Left lung (tissue), 10 donors: ENCODE measurements around the gene PRKN. TPM values are rescaled to one million over a fixed set of nuclear protein-coding genes. Genes with fewer than 3 reads are reported as not detected.

Experiments used
- ATAC-seq: fragments of 200-7000 bp; cut with Tn5 transposase; one replicate; pipeline ENCODE4 v1.9.1; 2020; ENCODE audit warnings: moderate library complexity
- DNase-seq, 4 donors: peaks; one replicate each; pipeline ENCODE4 v3.0.0-alpha.2; 2013 to 2020
- H3K27ac ChIP-seq, 2 donors: fragments of 200-600 bp; sonication (generic) in 1 of 2; one replicate each; pipeline versions ENCODE4 v1.5.0 to v1.8.0; 2020 to 2021
- H3K27me3 ChIP-seq, 2 donors: fragments of 200-600 bp; sonication (generic) in 1 of 2; one replicate each; pipeline versions ENCODE4 v1.5.0 to v1.8.0; 2020 to 2021
- H3K36me3 ChIP-seq, 2 donors: fragments of 200-600 bp; sonication (generic) in 1 of 2; one replicate each; pipeline versions ENCODE4 v1.5.0 to v1.8.0; 2020 to 2021
- H3K4me1 ChIP-seq, 2 donors: fragments of 200-600 bp; one replicate each; pipeline ENCODE4 v1.8.0; 2021
- H3K4me3 ChIP-seq, 2 donors: fragments of 200-600 bp; sonication (generic) in 1 of 2; one replicate each; pipeline versions ENCODE4 v1.5.0 to v1.8.0; 2020 to 2021; ENCODE audit warnings: mild to moderate bottlenecking in 1 of 2
- H3K9me3 ChIP-seq, 2 donors: fragments of 200-600 bp; sonication (generic) in 1 of 2; one replicate each; pipeline versions ENCODE4 v1.5.0 to v1.8.0; 2020 to 2021
- intact Hi-C, 2 donors: fragments of 100-400 bp; cut with DNase I; formaldehyde crosslinking; loops; one replicate each; pipeline versions ENCODE4 v1.11.2 to v1.14.2; 2022
- polyA plus RNA-seq, 6 donors: library from polyadenylated mRNA; unstranded; fragments of 120-200 nt; gene quantifications; one replicate each; pipeline ENCODE4 v1.2.1, GENCODE V29; 2013; ENCODE audit not compliant: insufficient read length in 6 of 6
- total RNA-seq, 2 donors: library from RNA; stranded (reverse); fragmentation: NEBNext Ultra II Directional; extraction: Animal tissue kit (Norgen Biotek cat#: 25700); gene quantifications; one replicate each; pipeline ENCODE4 v1.2.1, GENCODE V29; 2021
- TF ChIP-seq, protein P1 (sequence below), 2 donors: fragments of 200-600 bp; sonication (generic) in 1 of 2; IDR thresholded peaks; one replicate each; pipeline versions ENCODE4 v1.5.0 to v1.8.0; 2021; ENCODE audit warnings: antibody characterized with exemption in 2 of 2
- donor health status: DM: no; HTN: yes; CAD: no.
- donor health status: DM: no; HTN: no; CAD: no.

Gene PRKN
- total and polyA plus RNA-seq, 8 donors = 1.9 to 4.3 (median 2.5) TPM

GRCh38 chr6:162050579-162050978, 677.0 kb downstream of the PRKN start:
- DNase-seq = no peak
- Histone ChIP-seq H3K4me3 (no peak overlapping the region), H3K9me3 (peaks cover 0 to 6% of the 10 kb centered on the region in 2 donors), H3K27me3 (no peaks in the 10 kb centered on the region), H3K27ac (no peak overlapping the region), H3K36me3 (no peaks in the 10 kb centered on the region), H3K4me1 (no peaks in the 10 kb centered on the region)
- ATAC-seq = no peak
- TF ChIP-seq, protein P1, sequence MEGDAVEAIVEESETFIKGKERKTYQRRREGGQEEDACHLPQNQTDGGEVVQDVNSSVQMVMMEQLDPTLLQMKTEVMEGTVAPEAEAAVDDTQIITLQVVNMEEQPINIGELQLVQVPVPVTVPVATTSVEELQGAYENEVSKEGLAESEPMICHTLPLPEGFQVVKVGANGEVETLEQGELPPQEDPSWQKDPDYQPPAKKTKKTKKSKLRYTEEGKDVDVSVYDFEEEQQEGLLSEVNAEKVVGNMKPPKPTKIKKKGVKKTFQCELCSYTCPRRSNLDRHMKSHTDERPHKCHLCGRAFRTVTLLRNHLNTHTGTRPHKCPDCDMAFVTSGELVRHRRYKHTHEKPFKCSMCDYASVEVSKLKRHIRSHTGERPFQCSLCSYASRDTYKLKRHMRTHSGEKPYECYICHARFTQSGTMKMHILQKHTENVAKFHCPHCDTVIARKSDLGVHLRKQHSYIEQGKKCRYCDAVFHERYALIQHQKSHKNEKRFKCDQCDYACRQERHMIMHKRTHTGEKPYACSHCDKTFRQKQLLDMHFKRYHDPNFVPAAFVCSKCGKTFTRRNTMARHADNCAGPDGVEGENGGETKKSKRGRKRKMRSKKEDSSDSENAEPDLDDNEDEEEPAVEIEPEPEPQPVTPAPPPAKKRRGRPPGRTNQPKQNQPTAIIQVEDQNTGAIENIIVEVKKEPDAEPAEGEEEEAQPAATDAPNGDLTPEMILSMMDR (IDR thresholded peaks at IDR 0.05) = no peak
- intact Hi-C loops = no loop called here

DNA sequence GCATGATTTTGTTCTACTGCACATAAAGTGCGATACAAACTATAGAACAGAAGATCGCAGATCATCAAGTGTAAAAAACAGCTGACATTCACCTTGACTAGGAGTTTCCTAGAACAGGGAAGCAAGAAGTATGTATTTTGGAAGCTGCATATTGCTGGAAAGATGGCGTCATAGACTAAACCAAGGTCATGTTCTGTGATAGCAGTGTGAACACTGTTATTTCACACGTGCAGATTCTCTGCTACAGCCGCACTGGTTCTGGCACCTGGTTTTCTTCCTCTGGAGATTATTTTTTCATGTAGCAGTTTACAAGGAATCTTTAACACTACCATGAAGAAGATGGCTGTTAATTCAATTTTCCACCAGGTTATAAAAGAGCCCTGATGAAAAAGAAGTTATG, 681.2 kb downstream of the PRKN start:
- TF ChIP-seq, protein P1 (IDR thresholded peaks at IDR 0.05) = no peak
- no peak for ATAC-seq
- Histone ChIP-seq H3K27me3 (no peaks in the 10 kb centered on the region), H3K9me3 (peaks cover 0 to 6% of the 10 kb centered on the region in 2 donors), H3K36me3 (no peaks in the 10 kb centered on the region), H3K4me3 (no peak overlapping the region), H3K27ac (no peak overlapping the region), H3K4me1 (no peaks in the 10 kb centered on the region)
- DNase-seq = no peak
- intact Hi-C loops = no loop called here

GRCh38 chr6:162032620-162033019, 694.9 kb downstream of the PRKN start:
- DNase-seq (no peak), ATAC-seq (peak; percentile 56)
- no peak overlapping the region for H3K4me3 ChIP-seq
- TF ChIP-seq, protein P1 (IDR thresholded peaks at IDR 0.05) = no peak
- H3K9me3 ChIP-seq = no peaks in the 10 kb centered on the region
- H3K27me3 ChIP-seq = no peaks in the 10 kb centered on the region
- intact Hi-C loops = no loop called here
- no peaks in the 10 kb centered on the region for H3K36me3 ChIP-seq
- no peak overlapping the region for H3K27ac ChIP-seq
- H3K4me1 ChIP-seq = no peaks in the 10 kb centered on the region

DNA sequence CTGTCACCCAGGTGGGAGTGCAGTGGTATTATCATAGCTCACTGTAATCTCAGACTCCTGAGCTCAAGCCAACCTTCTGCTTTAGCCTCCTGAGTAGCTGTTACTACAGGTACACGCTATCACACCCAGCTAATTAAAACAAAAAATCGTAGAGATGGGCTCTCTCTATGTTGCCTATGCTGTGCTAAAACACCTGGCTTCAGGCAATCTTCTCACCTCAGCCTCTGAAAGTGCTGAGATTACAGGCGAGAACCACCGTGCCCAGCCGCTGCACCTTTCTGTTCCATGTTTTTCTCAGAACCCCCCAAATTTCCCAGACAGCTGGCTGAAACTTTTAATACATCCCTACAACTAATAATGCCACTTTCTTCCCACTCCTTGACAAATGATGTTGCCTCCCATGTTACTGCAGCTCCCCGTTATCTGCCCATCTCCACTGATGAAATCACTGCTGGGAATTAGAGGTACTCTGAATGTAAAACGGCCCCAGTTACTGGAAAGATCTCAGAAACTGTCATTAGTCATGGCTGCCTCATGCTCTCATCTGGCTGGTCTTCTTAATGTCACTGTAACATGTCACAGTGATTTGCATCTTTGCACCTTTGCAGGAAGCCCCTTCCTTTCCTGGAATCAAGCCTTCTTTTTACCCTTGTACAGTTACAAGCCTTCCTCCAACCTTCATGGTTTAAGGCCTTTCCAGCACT, 697.5 kb downstream of the PRKN start:
- ATAC-seq (no peak), DNase-seq (no peak)
- no peak overlapping the region for H3K27ac ChIP-seq
- H3K4me3 ChIP-seq = no peak overlapping the region
- H3K27me3 ChIP-seq = no peaks in the 10 kb centered on the region
- no peaks in the 10 kb centered on the region for H3K4me1 ChIP-seq
- TF ChIP-seq, protein P1 (IDR thresholded peaks at IDR 0.05) = no peak
- no peaks in the 10 kb centered on the region for H3K36me3 ChIP-seq
- H3K9me3 ChIP-seq = no peaks in the 10 kb centered on the region
- intact Hi-C loops = no loop called here

- H3K9me3 ChIP-seq = peaks cover 2 to 3% of the 10 kb centered on the region in 2 donors
- TF ChIP-seq, protein P1 (IDR thresholded peaks at IDR 0.05) = no peak
- ATAC-seq (no peak), DNase-seq (no peak)
- no peaks in the 10 kb centered on the region for H3K36me3 ChIP-seq
- intact Hi-C loops = no loop called here
- no peak overlapping the region for H3K4me3 ChIP-seq
- H3K27me3 ChIP-seq = no peaks in the 10 kb centered on the region
- no peaks in the 10 kb centered on the region for H3K4me1 ChIP-seq
- no peak overlapping the region for H3K27ac ChIP-seq
Measured at GRCh38 chr6:162026843-162027242, 700.7 kb downstream of the PRKN start.
